GM21717 (cell line): Measurements from ENCODE around the gene SZT2.
"Not testable (repeated sequence)": the region's sequence is repeated elsewhere in the genome, so short reads cannot be mapped to it uniquely, and the experiment has no call there.

Source experiments
- ATAC-seq: cut with Tn5 transposase; IDR thresholded peaks from one replicate; pipeline ENCODE4 v1.9.1; 2021; ENCODE audit warnings: mild to moderate bottlenecking, moderate library complexity; ENCODE audit not compliant: unreplicated experiment

SZT2 gene

GRCh38 chr1:43477716-43478115, 88.0 kb downstream of the SZT2 start:
- no peak for ATAC-seq

- ATAC-seq, result no peak
Observed at GRCh38 chr1:43479414-43479813, 89.7 kb downstream of the SZT2 start.

- no peak for ATAC-seq
Observed at GRCh38 chr1:43481491-43481890, 91.8 kb downstream of the SZT2 start.

GRCh38 chr1:43482215-43482614, 92.5 kb downstream of the SZT2 start:
- ATAC-seq, result no peak

GRCh38 chr1:43484367-43484766, 94.7 kb downstream of the SZT2 start:
- ATAC-seq, result no peak

GRCh38 chr1:43488165-43488564, 98.5 kb downstream of the SZT2 start:
- ATAC-seq, result no peak

GRCh38 chr1:43491061-43491460, 101.4 kb downstream of the SZT2 start:
- no peak for ATAC-seq

GRCh38 chr1:43492826-43493225, 103.1 kb downstream of the SZT2 start:
- no peak for ATAC-seq

GRCh38 chr1:43493661-43494450, 104.2 kb downstream of the SZT2 start:
- no peak for ATAC-seq

GRCh38 chr1:43495204-43495603, 105.5 kb downstream of the SZT2 start:
- no peak for ATAC-seq

GRCh38 chr1:43499898-43500297, 110.2 kb downstream of the SZT2 start:
- no peak for ATAC-seq

GRCh38 chr1:43501806-43502205, 112.1 kb downstream of the SZT2 start:
- ATAC-seq, result not testable (repeated sequence)

- no peak for ATAC-seq
Observed at GRCh38 chr1:43503534-43503933, 113.8 kb downstream of the SZT2 start.
